NCI-H460 (cell line): Measurements from ENCODE around the gene PLCH1. TPM values are rescaled to one million over a fixed set of nuclear protein-coding genes. Genes with fewer than 3 reads are reported as not detected.
A peak's percentile ranks its signal among the peaks of the same experiment; 100 is the strongest.

Source experiments
- DNase-seq: peaks from one replicate; pipeline ENCODE4 v3.0.0-alpha.2; 2016; ENCODE audit warnings: low read depth; ENCODE audit errors: extremely low read depth
- total RNA-seq: library from RNA; depleted of rRNA; stranded (reverse); fragments of >200 nt; shearing (Covaris generic); gene quantifications from 2 replicates; pipeline ENCODE4 v1.2.3, GENCODE V29; 2014

PLCH1 gene
- total RNA-seq, 1 experiment from 2014 or later, result 0.79 TPM

DNA sequence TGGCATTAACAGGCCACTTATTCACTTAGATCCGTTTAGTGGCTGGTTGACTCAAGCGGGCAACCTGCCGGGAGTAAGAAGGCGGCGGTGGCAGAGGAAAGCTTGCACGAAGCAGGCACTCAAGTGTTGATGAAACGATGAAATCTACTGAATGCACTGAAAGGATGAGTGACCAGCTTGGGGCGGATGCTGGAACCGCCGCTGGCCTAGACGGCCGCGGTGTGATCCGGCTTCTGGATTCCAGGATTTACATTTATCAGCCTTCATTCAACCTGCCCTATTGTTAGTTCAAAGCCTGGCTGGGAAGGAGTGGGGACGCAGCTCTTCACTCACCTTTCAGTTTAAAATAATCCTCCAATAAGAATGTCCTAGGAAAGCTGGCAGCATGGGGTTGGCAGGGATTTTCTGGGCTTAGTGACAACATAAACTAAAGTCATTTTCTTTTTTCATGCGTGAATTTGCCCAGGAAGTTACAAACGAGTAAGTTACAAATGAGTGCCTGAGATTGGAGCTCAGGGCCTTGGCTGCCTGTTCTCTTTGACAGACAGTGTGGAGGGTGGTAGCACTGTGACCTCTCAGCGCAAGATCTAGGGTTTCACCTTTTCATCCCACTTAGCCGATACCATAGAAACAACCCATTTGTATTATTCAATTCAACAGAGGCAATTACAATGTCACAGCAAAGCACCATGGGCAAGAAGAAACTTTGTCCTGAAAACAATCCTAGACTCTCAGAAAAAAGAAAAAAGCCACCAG lies 1.1 kb upstream of the PLCH1 start:
- DNase-seq, result no peak

DNA sequence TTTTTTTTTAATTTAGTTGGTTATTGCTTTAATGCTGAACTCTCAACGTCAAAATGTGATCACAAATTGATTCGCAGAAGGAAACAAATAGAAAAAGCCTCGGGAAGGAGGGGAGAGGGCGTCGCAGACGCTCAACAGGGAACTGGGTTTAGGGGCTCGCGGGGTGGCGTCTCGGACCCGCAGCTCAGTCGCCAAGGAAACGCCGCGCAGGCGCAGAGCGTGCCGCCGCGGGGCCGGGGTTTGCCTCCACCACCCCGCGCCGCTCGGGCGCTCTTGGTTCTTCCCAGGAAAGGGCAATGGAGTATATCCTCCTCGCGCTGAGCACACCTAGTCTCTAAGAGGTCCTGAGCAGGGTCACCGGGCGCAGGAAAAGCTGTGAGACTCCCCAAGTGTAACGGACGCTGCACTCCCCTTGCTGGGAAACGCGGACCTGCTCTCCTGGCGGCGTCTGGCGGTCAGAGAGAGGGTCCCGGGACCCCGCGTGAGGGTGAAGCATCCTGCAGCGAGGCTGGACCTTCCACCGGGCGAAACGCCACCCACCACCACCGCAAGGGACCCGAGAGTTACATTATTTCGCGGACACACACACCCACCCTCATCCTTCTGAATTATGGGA lies 753 bp downstream of the PLCH1 start:
- DNase-seq, result peak; percentile 34

DNA sequence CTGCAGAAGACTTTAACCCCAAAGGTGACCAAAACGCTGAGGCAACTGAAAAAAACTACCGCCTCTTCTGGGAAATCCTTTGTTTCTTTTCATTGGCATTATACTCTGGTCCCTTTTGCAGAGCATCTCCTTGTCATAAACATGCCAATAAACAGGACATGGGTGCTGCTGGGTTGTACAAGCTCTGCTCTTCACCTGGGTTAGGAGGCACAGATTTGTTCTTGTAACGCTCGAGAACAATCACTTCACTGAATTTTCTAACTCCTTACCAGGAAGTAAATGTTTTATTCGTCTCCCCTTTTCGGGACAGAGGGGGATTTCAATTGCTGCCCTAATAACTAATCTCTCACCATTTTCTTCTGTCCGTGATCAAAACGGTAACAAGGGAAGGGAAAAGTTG lies 1.3 kb downstream of the PLCH1 start:
- DNase-seq, result no peak

- no peak for DNase-seq
Measured at GRCh38 chr3:155742349-155742965, 2.4 kb downstream of the PLCH1 start.

GRCh38 chr3:155741603-155742002 lies 3.3 kb downstream of the PLCH1 start:
- no peak for DNase-seq

DNA sequence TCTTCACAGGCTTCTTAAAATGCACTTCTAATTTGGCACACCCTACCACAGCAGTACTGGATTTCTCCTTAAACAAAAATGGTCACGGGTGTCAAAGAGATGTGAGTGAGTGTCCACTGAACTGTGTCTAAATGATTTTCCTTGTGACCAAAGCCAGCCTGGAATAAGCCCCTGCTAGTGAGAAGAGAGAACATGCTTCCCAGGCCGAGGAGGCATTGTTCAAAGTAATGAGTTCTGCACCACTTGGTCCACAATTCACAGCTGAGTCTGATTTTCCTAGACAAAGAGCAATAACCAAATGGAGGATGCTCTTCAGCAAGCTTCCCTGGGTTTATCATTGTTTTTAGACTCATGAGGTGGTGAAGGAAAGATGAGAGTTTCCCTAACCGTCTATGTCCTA lies 3.8 kb downstream of the PLCH1 start:
- DNase-seq, result no peak

GRCh38 chr3:155739154-155739553 lies 5.7 kb downstream of the PLCH1 start:
- DNase-seq, result no peak

DNA sequence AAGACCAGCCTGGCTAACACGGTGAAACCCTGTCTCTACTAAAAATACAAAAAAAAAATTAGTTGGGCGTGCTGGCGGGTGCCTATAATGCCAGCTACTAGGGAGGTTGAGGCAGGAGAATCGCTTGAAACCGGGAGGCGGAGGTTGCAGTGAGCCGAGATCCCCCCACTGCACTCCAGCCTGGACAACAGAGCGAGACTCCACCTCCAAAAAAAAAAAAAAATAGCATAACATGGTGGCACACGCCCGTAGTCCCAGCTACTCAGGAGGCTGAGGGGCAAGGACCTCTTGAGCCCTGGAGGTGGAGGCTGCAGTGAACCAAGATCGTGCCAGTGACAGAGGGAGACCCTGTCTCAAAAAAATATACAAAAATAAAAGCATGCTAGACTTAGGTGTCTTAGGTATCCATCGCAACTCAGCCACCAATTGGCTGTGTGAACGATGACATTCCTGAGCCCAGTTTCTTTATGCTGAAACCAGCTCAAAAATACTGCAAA lies 6.2 kb downstream of the PLCH1 start:
- DNase-seq, result no peak

DNA sequence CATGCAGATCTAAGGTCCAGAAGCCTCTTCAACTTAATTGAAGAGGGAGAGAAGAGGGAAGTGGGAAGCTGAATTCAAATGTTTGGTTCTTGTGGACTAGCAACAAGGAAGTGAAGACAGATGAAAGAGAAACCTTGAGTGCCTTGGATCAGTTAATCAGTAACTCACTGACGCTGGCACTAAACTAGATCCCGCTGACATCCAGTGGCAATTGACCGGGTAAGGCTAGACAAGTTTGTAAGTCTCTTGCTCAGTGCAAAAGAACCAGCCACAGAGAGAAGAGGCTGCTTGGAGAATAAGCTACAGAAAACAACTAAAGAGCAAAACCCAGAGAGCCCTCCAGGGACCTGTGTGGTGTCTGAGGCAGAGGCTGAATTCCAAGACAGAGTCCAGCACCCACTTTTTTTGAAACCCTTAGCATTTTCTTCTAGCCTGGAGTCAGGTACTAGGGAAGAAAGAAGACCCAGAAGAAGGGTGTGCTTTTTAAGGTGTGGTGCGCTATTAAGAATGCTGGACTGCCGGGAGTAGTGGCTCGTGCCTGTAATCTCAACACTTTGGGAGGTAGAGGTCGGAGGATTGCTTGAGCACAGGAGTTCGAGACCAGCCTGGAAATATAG lies 6.9 kb downstream of the PLCH1 start:
- no peak for DNase-seq

GRCh38 chr3:155736381-155736780 lies 8.5 kb downstream of the PLCH1 start:
- DNase-seq, result no peak

DNA sequence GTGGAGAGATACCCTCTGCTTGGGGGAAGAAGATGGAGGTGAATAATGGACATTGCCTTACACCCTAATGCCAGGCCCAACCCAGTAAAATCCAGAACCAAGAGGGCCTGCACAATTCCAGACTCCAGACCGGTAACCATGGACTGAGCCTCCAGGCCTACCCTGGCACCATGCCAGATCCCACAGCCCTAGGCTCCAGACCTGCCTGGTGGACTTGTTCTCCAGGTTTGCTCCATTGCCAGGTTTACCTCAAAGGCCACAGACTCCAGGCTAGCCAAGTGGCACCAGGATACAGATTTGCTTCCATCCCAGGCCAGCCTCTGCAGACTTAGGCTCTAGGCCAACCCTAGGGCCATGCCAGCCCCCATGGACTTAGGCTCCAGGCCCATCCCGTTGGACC lies 14.0 kb downstream of the PLCH1 start:
- no peak for DNase-seq

GRCh38 chr3:155727836-155728235 lies 17.0 kb downstream of the PLCH1 start:
- no peak for DNase-seq

DNA sequence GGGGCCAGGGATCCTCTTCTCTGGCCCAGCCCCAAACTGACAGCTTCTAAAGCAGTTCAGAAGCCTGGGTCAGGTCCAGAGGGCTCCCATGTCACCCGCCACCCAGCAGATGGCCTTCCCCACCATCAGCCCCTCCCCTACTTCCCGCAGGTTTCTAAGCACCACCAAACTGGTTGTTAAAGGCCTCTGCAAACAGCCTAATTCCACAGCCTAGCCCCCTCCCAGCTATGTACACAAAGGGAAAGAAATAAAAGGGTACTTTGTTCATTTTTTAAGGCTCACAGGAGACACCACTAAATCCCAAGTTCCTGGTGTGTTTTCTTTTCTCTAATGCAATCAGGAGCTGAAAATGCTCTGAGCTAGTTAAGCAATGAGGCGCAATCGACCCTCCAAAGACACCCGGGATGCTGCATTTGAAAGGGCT lies 30.6 kb downstream of the PLCH1 start:
- DNase-seq, result no peak

DNA sequence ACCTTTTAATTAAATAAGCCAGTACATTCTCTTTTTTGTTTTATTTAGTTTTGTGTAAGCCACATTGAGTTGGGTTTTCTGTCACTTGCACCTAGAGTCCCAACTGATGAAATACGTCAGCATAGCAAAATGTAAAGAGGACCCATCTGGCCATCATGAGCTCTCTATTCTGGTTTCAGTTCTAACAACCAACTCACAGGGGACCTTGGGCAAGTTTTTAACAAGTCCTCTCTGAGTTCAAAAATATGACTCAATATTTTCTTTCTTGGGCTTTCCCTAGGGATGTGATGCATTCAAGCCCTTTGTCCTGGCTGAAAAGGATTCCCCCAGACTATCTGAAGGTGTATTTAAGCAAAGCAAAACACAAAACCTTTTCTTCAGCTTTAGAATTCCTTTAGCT lies 32.9 kb downstream of the PLCH1 start:
- DNase-seq, result no peak

- no peak for DNase-seq
Measured at GRCh38 chr3:155704771-155705559, 39.9 kb downstream of the PLCH1 start.

- no peak for DNase-seq
Measured at GRCh38 chr3:155704061-155704460, 40.8 kb downstream of the PLCH1 start.

DNA sequence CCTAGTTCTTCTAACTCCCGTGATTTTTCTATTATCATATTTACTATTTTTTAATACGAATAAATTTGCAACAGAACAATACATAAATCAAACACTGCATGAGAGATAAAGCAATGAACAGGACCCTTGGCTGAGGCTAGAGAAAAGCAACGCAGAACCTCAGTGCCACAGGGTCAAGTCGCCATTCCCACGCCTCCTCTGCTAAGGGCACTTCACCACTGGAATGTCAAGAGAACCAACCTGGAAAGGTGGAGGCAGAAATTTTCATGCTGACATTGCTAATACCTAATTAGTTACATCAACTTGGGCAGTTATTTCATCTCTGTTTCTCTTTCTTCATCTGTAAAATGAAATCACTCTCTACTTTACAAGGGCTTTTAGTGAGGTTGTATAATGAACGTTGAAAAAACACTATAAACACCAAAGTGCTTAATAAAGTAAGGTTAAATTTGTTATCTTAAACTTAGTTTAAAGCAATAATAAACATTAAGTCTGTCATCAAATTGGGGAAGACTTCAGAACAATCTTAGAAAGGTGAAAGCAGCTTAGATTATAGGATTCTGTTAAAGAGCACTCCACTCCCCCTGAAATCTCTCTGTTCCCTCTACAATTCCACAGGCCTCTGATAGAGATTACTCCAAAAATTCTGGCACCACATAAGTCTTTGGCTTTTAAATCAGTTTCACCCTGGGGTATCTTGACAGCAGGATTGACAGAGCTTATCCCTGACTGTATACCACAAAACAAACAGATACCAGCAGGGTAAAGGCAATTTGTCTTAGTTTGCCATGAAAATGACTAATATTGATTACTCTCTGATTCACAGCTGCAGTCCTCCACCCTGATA lies 41.9 kb downstream of the PLCH1 start:
- DNase-seq, result no peak

DNA sequence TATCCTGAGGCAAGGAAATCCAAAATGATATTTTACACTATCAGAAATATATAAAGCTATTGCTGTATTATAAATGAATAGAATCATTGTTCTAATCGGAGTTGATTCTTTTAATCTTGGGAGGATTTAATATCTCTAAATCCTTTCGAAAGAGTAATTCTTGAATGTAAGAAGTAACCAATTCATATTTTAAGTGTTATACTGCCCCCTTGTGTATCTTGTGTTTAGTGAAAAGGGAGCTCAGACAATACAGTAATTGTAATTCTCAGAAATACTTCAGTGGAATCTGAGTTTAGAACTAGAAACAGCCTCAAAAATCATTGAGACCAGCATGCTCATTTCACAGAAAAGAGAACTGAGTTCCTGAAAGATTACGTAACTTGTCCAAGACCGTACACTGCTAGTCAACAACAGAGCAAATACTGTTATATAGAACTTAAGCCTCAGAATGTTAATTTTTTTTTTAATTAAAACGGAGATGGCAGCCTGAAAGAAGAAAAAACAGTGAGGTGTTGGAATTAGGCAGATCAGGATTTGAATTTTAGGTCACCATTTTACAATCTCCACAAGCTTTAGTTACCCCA lies 42.9 kb downstream of the PLCH1 start:
- peak; percentile 49 for DNase-seq

DNA sequence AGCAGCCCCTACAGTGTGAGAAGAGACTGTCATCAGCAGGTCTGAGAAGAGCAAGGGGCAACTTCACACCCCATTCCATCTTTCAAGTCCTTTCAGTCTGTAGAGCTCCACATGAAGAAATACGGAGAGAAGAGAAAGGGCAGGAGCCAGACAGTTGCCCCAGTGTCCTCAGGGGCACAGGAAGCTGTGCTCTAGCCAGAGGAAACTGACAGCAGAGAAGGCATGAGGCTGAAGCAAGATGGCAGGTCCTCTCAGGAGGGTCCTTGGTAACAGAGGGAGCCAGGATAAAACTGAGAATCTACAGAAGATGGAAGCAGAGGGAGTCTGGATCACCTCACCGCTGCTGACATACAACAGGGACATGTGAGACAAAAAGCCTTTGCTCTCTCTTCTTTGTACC lies 47.3 kb downstream of the PLCH1 start:
- DNase-seq, result no peak
